CD4-positive, alpha-beta T cell treated with Interleukin-6 at 100 ng/mL for 8 hours (primary cell): ENCODE measurements around the gene PCDHGA2.
"Not testable (repeated sequence)": the region's sequence is repeated elsewhere in the genome, so short reads cannot be mapped to it uniquely, and the experiment has no call there.

Experiments
- DNase-seq: peaks from one replicate; pipeline ENCODE4 v3.0.0-alpha.2; 2020; ENCODE audit warnings: mixed read lengths, low spot score

The PCDHGA2 gene

DNA sequence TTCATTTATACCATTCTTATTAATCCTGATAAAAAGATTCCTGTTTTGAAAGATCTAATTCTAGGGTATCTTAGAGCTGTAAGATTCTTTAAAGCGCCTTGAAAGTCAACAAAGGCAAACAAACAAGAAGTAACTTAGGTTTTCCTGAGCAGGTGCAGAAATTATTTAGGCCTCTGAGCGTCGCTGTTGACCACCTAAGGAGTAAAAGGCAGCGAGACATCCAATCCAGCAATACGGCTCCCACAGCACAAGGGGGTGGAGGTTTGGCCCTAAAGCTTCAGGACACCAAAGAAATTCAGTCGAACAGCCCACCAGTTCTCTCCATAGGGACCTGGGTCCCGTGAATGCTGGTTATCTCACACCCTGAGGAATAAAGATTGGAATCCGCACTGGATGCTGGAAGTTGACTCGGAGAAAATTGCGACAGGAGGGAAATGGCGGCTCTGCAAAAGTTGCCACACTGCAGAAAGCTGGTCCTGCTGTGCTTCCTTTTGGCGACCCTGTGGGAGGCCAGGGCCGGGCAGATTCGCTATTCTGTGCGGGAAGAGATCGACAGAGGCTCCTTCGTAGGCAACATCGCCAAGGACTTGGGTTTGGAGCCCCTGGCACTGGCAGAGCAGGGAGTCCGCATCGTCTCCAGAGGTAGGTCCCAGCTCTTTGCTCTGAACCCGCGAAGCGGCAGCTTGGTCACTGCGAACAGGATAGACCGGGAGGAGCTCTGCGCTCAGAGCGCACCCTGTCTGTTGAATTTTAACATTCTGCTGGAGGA, at the start of gene PCDHGA2:
Gene PCDHGA2 (plus strand): TSS at position 223 of the 769 bp plus-strand sequence.
- no peak for DNase-seq

DNA sequence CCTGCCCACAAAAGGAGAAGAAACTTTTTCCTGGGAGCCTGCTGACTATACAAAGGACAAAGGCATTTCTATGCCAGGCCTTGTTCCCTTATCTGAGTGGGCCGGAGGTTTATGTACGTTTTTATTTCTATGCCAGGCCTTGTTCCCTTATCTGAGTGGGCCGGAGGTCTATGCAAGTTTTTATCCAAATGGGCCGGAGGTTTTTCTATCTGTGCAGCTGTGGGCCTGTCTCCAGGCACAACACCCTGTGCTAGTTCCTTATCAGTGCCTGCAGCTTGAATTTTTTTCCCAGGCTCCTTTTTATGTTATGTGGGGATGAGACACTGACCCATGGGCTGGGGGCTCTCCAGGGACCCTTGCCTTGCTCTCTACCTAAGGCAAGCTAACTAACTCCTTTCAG, 40.2 kb upstream of the PCDHGA2 start:
- no peak for DNase-seq

DNA sequence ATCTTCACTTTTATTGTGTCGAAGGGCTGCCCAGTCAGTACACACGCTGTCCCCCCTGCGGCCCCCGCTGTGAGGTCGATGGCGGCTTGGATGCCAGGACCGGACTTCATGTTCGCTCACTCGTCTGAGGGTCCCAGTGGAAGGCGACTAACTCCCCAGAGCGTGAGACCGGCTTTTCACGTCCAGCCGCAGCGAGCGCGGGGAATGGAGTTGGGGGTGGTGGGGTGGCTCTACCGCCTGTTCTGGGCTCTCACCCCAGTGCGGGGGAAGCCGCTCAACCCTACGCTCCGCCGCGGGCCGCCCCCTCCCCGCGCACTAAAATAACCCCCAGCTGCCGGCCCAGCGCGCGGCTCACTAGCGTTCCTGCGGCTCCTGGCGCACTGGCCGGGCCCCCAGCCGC, 34.8 kb upstream of the PCDHGA2 start, which contains the start of gene SLC25A2:
Gene SLC25A2 (minus strand): TSS at position 294 of the 400 bp plus-strand sequence. CDS start 184 bp downstream, at position 110.
- DNase-seq: no peak

DNA sequence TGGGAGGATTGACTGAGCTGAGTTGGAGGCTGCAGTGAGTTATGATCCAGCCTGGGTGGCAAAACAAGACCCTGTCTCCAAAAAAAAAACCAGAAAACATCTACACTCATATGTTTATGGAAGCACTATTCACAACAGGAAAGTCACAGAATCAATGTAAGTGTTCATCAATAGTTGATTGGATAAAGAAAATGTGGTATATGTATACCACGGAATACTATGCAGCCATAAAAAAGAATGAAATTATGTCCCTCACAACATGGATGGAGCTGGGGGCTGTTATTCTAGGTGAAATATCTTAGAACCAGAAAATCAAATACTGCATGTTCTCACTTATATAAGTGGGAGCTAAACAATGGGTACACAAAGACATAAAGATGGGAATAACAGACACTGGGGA, 31.9 kb upstream of the PCDHGA2 start:
- DNase-seq: no peak

DNA sequence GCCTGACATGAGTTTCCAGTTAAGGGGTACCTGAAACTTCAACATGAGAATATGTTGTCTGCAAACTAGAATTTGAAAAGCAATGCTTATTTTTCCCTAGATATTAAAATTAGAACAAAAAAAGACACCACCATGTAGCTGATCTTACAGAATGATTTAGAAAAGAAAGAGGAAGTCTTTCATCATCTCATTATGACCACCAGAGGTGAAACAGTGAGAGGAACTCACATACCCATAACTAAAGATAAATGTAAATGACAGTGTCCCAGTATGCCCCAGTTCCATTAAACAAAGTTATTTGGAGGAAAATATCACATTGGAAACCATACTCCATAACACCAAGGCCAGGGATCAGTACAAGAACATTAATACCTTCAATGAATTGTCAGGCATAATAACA, 24.8 kb upstream of the PCDHGA2 start:
- no peak for DNase-seq

DNA sequence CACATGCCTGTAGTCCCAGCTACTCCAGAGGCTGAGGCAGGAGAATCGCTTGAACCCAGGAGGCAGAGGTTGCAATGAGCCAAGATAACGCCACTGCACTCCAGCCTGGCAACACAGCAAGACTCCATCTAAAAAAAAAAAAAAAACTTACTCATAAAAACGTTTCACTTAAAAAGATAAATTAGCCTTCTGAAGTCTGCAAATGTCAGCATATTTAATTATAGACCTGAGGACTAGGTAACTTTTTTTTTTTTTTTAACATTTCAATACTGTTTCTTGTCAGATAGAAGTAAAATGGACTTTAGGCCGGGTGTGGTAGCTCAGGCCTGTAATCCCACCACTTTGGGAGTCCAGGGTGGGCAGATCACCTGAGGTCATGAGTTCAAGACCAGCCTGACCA, 21.6 kb upstream of the PCDHGA2 start:
- not testable (repeated sequence) for DNase-seq

DNA sequence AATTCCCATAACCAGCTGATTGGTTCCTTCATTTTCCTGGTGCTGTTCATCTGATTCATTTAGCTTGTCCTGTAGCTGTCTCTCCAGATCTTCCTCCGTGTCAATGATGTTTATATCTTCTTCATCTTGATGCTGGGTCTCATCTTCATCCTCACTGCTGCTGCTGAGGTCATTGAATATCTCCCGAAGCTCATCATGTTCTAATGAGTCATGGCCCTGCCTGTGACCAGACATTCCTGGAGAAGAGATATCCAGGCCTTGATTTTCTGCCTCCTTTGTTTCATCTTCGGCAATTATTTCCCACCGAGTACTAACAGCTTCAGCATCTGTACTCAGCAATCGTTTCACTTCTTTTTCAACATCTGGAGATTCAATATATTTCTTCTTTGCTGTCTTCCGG, 19.4 kb upstream of the PCDHGA2 start:
- no peak for DNase-seq

DNA sequence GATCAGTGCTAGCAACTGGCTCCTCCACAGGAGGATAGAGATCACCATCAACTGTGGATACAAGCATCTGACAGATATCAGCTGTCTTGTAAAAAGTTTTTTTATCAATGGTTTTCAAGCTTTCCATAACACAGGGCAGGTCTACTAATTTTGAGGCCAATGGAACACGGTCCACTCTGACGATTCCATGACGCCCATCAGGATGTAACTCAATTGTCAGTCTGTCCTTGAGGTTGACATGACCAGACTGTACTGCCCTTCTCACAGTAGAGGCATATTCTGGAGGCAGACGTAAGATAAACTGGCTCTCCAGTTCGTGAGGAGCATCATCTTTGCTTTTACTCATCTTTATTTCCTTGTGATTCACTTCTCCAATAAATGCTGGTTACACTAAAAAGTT, 18.9 kb upstream of the PCDHGA2 start:
- DNase-seq: no peak

DNA sequence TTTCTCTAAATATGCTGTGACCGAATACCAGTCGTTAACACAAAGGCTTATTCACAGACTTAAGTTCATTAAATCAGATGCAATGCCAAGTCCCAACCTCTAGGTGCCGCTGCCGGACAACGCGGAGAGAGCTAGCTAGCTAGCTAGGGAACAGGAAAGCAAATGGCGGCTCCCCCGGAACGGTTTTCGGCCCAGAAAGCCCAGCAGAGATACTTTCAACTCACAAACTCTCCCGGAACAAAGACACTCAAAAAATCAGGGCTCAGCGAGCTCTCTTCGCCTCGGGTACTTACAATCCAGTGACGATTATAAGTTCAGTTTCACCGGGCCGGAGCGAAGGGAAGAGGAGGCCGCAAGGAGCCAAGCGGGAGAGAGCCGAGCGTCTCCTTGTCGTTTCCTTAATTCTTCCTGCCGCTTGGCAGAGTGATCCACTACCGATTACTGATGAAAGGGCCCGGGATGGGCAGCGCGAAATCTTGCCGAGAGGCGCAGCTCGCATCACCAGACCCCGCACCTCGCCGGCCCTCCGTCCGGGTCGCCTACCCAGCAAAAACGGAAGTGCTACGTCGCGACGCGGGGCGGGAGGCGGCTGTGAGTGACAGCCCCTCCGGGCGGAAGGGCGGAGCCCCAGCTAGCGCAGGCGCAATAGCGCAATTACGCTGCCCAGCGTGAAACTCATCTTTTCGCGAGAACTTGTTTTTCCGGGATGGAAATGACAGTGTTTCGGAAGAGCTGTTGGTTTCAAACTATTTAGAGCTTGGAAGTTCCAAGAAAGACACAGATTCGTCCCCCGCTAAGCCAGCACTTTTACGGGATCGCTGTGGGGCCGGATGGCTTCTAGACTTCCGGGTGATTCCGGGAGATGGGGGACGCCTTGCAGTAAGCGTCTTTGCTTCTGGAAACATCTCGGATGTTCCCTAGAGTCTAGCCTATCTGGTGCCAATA, 18.1 kb upstream of the PCDHGA2 start, which contains the start of gene TAF7:
Gene TAF7 (minus strand): TSS at position 560 of the 945 bp plus-strand sequence. CDS start 740 bp downstream, outside the sequence.
- DNase-seq: peak; percentile 92

DNA sequence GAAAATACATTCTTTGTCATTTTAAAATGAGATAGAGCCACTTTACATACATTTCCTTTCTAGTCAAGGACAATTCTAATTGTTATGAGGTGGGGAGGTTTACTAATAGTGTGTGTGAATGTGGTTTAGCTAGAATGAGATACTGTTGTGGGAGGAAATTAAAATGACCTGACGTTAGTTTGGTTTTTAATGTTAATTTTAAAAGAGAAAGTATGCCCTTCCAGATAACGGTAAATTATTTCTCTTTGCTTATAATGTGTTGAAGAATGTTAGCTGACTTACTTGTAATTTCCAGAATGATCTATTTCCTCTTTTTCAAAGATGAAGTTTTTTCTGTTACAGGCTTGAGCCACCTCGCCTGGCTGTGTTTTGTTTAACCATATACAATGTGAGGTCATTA, 16.3 kb upstream of the PCDHGA2 start:
- DNase-seq: no peak

DNA sequence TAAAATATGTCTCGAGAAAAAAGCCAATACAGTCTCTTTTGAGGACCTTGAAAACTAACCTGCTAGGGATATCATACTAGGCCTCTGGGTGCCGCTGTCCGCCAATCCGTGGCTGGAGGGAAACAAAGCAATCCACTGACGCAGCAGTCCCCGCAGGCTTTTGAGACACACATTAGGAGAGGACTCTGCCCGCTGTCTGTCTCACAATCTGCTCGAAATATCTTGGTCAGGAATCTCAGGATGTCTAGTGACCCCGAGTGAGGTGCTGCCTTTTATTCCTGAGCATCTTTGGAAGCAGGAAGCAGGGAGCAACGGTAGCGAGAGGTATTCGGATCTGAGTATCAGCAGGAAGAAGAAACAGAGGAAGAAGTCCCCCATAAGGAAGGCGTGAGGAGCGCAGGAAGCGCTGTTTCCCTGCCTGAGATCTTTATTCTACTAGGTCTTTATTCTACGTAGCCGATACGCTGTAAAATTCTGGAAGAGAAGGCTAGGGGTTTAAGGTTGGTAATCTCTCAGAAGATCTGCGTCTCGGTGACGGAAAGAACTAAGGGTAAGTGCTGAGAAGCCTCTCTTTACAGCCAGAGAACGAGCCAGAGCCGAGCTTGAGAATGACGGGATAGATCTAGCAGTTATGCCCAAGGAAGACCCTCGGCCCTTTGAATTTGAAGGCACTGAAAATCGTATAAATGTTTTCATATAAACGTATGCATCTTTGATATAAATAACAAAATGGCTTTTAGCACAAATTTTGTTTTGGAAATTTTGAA, 12.3 kb upstream of the PCDHGA2 start:
- DNase-seq: peak; percentile 71

DNA sequence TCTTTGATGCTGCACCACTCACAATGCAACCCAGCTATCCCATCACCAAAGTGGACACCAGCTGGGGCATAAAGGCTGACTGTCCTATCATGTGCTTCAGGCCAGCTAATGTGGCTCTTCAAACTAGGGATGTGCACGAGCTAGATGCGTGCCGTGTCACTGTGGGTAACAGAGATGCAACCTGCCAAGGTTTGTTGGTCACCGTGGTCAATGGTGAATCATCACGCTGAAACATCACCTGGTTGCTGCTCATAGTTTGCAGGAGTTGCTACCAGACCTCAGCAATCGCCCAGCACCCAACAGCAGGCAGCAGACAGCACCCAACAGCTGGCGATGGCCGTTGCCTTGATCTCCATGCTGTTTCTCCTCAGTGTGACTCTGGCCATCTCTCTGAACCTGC, 10.3 kb upstream of the PCDHGA2 start:
- DNase-seq: no peak

DNA sequence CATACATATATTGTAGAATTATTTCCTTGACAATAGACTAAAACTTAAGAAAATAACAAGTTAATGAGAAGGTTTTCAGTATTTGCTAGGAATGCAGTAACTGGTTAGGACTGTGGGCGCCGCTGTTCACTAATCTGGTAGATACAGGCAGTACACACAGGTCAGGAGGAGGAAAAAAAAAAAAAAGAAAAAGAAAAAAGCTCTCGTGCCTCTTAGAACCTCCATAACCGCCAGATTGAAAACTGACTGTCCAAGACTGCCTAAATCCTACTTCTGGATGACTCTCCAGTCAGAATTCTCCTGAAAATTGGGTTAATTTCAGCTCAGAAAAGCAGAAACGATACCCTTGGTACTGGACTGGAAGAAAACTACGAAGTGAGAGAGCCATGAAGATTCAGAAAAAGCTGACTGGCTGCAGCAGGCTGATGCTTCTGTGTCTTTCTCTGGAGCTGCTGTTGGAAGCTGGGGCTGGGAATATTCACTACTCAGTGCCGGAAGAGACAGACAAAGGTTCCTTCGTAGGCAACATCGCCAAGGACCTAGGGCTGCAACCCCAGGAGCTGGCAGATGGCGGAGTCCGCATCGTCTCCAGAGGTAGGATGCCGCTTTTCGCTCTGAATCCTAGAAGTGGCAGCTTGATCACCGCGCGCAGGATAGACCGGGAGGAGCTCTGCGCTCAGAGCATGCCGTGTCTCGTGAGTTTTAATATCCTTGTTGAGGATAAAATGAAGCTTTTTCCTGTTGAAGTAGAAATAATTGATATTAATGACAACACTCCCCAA, 8.1 kb upstream of the PCDHGA2 start, which contains the start of gene PCDHGA1:
Gene PCDHGA1 (plus strand): TSS at position 216 of the 782 bp plus-strand sequence.
- DNase-seq: peak; percentile 12

DNA sequence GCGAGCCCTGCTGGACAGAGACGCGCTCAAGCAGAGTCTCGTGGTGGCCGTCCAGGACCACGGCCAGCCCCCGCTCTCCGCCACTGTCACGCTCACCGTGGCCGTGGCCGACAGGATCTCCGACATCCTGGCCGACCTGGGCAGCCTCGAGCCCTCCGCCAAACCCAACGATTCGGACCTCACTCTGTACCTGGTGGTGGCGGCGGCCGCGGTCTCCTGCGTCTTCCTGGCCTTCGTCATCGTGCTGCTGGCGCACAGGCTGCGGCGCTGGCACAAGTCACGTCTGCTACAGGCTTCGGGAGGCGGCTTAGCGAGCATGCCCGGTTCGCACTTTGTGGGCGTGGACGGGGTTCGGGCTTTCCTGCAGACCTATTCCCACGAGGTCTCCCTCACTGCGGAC, 6.0 kb upstream of the PCDHGA2 start:
- not testable (repeated sequence) for DNase-seq

DNA sequence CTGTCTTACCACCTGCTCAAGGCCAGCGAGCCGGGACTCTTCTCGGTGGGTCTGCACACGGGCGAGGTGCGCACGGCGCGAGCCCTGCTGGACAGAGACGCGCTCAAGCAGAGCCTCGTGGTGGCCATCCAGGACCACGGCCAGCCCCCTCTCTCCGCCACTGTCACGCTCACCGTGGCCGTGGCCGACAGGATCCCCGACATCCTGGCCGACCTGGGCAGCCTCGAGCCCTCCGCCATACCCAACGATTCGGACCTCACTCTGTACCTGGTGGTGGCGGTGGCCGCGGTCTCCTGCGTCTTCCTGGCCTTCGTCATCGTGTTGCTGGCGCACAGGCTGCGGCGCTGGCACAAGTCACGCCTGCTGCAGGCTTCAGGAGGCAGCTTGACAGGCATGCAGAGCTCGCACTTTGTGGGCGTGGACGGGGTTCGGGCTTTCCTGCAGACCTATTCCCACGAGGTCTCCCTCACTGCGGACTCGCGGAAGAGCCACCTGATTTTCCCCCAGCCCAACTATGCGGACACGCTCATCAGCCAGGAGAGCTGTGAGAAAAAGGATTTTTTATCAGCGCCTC, 2.3 kb downstream of the PCDHGA2 start:
- not testable (repeated sequence) for DNase-seq

DNA sequence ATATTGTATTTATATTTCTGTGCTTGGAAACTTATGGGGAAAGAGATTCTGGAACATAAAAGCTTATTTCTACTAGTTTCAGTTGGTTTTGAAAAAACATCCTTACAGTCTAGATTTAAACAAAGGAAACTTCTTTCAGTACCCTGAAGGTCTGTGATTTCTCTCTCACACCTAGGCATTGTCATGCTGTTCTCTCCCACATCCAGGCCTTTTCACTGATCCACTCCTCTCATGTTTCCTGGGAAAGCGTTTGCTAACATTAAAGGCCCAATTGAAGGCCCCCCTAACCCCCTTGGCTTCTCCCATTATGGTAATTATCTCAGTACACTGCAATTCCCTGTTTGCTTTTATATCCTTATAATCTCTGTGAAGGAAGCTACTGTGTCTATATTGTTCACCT, 4.2 kb downstream of the PCDHGA2 start:
- DNase-seq: no peak

DNA sequence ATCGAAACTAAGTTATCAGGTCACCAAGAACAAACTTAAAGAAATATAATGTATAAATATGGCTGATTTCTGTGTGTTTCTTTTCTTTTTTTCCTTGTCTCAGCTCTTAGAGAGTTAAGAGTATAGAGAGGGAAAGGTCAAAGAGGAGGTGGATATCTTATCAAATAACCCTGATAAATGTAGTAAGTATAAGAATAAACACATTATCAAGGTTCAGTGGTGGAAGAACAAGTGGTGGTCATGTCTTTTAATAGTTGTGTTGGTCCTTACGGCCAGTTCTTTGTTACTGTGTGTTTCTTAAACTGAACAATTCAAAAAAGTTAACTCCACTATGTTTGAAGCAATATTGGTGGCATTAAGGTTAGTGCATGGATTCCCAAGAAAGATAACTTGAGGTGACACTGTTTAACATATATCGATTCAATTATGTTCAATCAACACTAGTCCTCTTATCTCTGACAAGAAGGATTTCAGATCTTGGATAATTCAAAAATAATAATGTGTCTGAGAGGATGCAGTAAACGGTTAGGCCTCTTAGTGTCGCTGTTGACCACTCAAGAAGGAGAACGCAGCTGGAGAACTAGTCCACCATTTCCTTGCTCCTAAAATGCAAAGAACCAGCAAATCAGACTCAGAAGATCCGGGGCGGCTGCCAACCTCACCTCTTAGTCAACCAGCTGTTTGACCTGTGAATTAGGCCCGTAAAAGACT, 4.8 kb downstream of the PCDHGA2 start, which contains the start of gene PCDHGA3:
Gene PCDHGA3 (plus strand): TSS at position 588 of the 711 bp plus-strand sequence. CDS start 205 bp downstream, outside the sequence.
- DNase-seq: no peak

DNA sequence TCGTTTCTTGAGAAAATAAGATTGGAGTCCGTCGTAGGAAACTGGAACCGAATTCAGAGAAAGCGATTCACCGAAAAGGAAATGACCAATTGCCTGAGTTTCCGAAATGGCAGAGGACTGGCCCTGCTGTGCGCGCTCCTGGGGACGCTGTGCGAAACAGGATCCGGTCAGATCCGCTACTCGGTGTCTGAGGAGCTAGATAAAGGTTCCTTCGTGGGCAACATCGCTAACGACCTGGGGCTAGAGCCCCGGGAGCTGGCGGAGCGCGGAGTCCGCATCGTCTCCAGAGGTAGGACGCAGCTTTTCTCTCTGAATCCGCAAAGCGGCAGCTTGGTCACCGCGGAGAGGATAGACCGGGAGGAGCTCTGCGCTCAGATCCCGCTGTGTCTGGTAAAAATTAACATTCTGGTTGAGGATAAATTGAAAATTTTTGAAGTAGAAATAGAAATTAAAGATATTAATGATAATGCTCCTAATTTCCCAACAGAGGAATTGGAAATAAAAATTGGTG, 5.4 kb downstream of the PCDHGA2 start:
- DNase-seq: no peak

DNA sequence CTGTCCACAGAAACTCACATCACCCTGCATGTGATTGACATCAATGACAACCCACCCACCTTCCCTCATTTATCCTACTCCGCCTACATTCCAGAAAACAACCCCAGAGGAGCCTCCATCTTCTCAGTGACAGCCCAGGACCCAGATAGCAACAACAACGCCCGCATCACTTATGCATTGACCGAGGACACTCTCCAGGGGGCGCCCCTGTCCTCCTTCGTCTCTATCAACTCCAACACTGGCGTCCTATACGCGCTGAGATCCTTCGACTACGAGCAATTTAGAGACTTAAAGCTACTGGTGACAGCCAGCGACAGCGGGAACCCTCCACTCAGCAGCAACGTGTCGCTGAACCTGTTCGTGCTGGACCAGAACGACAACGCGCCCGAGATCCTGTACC, 6.8 kb downstream of the PCDHGA2 start:
- DNase-seq: no peak

DNA sequence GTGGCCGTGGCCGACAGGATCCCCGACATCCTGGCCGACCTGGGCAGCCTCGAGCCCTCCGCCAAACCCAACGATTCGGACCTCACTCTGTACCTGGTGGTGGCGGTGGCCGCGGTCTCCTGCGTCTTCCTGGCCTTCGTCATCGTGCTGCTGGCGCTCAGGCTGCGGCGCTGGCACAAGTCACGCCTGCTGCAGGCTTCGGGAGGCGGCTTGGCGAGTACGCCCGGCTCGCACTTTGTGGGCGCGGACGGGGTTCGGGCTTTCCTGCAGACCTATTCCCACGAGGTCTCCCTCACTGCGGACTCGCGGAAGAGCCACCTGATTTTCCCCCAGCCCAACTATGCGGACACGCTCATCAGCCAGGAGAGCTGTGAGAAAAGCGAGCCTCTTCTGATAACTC, 7.5 kb downstream of the PCDHGA2 start:
- not testable (repeated sequence) for DNase-seq
